ENCODE measurements around the gene PLOD1. TPM values are rescaled to one million over a fixed set of nuclear protein-coding genes. Genes with fewer than 3 reads are reported as not detected.

The PLOD1 gene
- total and polyA plus RNA-seq, 2 experiments from 2014 or later = 22.4 to 62.9 TPM

- Mint-ChIP-seq H3K36me3 (ENCODE audit: low read depth) (peaks cover 48% of the 10 kb centered on the region), H3K9me3 (peaks cover 8% of the 10 kb centered on the region), H3K4me1 (peaks cover 15% of the 10 kb centered on the region), H3K4me3 (no peak overlapping the region), H3K27ac (0 out of 2 replicates have a peak overlapping the region, but pooled peaks have one; percentile 4), H3K27me3 (ENCODE audit: insufficient read depth, low read depth, poor library complexity) (peaks cover 15% of the 10 kb centered on the region)
- Histone ChIP-seq H3K9me2 (ENCODE audit: insufficient read depth) (no peaks in the 10 kb centered on the region), H3K4me3 (no peak overlapping the region), H4K20me1 (replicated peaks; ENCODE audit: insufficient read depth) (no peaks in the 10 kb centered on the region), H3K4me1 (ENCODE audit: insufficient read depth) (peaks cover 13% of the 10 kb centered on the region), H3F3A (replicated peaks; ENCODE audit: low read depth) (no peaks in the 10 kb centered on the region), H3K36me3 (ENCODE audit: insufficient read depth) (no peaks in the 10 kb centered on the region), H3K4me2 (no peak overlapping the region), H2AFZ (no peak overlapping the region), H3K27ac (ENCODE audit: low read depth) (no peak overlapping the region), H3K27me3 (ENCODE audit: insufficient read depth) (no peaks in the 10 kb centered on the region), H3K79me2 (replicated peaks; ENCODE audit: insufficient read depth) (no peaks in the 10 kb centered on the region)
- TF ChIP-seq POLR2AphosphoS5 (IDR thresholded peaks at IDR 0.05; ENCODE audit: low read depth) = no peak
- TF ChIP-seq, protein P1, sequence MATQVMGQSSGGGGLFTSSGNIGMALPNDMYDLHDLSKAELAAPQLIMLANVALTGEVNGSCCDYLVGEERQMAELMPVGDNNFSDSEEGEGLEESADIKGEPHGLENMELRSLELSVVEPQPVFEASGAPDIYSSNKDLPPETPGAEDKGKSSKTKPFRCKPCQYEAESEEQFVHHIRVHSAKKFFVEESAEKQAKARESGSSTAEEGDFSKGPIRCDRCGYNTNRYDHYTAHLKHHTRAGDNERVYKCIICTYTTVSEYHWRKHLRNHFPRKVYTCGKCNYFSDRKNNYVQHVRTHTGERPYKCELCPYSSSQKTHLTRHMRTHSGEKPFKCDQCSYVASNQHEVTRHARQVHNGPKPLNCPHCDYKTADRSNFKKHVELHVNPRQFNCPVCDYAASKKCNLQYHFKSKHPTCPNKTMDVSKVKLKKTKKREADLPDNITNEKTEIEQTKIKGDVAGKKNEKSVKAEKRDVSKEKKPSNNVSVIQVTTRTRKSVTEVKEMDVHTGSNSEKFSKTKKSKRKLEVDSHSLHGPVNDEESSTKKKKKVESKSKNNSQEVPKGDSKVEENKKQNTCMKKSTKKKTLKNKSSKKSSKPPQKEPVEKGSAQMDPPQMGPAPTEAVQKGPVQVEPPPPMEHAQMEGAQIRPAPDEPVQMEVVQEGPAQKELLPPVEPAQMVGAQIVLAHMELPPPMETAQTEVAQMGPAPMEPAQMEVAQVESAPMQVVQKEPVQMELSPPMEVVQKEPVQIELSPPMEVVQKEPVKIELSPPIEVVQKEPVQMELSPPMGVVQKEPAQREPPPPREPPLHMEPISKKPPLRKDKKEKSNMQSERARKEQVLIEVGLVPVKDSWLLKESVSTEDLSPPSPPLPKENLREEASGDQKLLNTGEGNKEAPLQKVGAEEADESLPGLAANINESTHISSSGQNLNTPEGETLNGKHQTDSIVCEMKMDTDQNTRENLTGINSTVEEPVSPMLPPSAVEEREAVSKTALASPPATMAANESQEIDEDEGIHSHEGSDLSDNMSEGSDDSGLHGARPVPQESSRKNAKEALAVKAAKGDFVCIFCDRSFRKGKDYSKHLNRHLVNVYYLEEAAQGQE (IDR thresholded peaks at IDR 0.05; ENCODE audit: unreplicated experiment) = no peak
- TF ChIP-seq STAT1 (IDR thresholded peaks at IDR 0.05; ENCODE audit: unreplicated experiment) = no peak
- TF ChIP-seq ZNF114 (CRISPR knock-in tag; IDR thresholded peaks at IDR 0.05) = no peak
- TF ChIP-seq, protein P2, sequence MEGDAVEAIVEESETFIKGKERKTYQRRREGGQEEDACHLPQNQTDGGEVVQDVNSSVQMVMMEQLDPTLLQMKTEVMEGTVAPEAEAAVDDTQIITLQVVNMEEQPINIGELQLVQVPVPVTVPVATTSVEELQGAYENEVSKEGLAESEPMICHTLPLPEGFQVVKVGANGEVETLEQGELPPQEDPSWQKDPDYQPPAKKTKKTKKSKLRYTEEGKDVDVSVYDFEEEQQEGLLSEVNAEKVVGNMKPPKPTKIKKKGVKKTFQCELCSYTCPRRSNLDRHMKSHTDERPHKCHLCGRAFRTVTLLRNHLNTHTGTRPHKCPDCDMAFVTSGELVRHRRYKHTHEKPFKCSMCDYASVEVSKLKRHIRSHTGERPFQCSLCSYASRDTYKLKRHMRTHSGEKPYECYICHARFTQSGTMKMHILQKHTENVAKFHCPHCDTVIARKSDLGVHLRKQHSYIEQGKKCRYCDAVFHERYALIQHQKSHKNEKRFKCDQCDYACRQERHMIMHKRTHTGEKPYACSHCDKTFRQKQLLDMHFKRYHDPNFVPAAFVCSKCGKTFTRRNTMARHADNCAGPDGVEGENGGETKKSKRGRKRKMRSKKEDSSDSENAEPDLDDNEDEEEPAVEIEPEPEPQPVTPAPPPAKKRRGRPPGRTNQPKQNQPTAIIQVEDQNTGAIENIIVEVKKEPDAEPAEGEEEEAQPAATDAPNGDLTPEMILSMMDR (conservative IDR thresholded peaks at IDR 0.05; ENCODE audit: low read depth in 2 of 2) = no peak
- TF ChIP-seq EZH2 (IDR thresholded peaks at IDR 0.05; ENCODE audit: low read depth, unreplicated experiment) = no peak
- TF ChIP-seq, protein P3, sequence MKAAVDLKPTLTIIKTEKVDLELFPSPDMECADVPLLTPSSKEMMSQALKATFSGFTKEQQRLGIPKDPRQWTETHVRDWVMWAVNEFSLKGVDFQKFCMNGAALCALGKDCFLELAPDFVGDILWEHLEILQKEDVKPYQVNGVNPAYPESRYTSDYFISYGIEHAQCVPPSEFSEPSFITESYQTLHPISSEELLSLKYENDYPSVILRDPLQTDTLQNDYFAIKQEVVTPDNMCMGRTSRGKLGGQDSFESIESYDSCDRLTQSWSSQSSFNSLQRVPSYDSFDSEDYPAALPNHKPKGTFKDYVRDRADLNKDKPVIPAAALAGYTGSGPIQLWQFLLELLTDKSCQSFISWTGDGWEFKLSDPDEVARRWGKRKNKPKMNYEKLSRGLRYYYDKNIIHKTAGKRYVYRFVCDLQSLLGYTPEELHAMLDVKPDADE (IDR thresholded peaks at IDR 0.05) = no peak
- TF ChIP-seq JUNB (IDR thresholded peaks at IDR 0.05; ENCODE audit: unreplicated experiment) = no peak
- TF ChIP-seq NANOG (IDR thresholded peaks at IDR 0.05; ENCODE audit: borderline replicate concordance) = no peak
- no peak for TF ChIP-seq ZNF462 (CRISPR knock-in tag; IDR thresholded peaks at IDR 0.05)
- no peak for TF ChIP-seq ZNF331 (CRISPR knock-in tag; IDR thresholded peaks at IDR 0.05; ENCODE audit: low read depth)
- no peak for TF ChIP-seq CREB1 (CRISPR knock-in tag; IDR thresholded peaks at IDR 0.05; ENCODE audit: low read depth)
- TF ChIP-seq EZH2phosphoT487 (IDR thresholded peaks at IDR 0.05; ENCODE audit: unreplicated experiment) = no peak
- ATAC-seq (no peak), DNase-seq (ENCODE audit: low spot score) (no peak)
Measured at GRCh38 chr1:11946647-11947046, 12.1 kb downstream of the PLOD1 start.
